ENCODE results near the gene DENND6B.
"Not testable (repeated sequence)": the region's sequence is repeated elsewhere in the genome, so short reads cannot be mapped to it uniquely, and the experiment has no call there.

Gene DENND6B, protein sequence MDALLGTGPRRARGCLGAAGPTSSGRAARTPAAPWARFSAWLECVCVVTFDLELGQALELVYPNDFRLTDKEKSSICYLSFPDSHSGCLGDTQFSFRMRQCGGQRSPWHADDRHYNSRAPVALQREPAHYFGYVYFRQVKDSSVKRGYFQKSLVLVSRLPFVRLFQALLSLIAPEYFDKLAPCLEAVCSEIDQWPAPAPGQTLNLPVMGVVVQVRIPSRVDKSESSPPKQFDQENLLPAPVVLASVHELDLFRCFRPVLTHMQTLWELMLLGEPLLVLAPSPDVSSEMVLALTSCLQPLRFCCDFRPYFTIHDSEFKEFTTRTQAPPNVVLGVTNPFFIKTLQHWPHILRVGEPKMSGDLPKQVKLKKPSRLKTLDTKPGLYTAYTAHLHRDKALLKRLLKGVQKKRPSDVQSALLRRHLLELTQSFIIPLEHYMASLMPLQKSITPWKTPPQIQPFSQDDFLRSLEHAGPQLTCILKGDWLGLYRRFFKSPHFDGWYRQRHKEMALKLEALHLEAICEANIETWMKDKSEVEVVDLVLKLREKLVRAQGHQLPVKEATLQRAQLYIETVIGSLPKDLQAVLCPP

DNA sequence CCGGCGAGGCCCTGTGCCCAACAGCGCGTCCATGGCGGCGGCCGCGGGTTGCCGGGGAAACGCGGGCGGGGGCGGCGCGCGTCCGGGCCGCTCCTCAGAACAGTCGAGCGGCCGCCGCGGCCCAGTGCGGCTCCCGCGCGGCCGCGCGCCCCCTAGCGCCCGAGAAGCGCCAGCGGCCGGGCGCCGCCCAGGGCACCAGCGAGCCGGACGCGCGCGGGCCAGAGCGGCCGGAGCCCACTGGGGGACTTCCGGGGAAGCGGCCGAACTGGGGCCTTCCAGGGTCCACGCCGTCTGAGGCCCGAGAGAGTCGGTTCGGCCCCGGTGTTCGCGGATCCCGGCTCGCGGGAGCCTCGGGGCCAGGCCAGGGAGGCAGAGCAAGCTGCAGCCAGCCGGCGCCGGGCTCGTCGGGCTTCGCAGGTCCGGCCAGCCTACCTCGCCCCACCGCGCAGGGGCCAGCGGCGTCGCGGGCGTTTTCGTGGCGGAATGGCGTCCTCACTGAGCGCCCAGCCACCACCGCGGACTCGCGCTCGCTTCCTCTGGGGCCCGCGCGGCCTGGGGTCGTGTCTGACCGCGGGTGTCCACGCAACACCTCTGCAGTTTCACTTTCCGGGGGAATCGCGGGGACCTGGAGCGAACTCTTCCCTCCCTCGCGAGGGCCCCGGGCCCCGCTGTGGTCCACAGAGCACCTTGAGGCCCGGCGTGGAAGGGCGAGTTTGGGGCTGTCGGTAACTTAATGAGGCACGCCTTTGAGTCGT, at the start of gene DENND6B:
TSS of gene DENND6B (minus strand) at position 57 of the 755 bp plus-strand sequence. CDS start at position 33, 24 bp downstream.
- peak; percentile 30 for DNase-seq

DNA sequence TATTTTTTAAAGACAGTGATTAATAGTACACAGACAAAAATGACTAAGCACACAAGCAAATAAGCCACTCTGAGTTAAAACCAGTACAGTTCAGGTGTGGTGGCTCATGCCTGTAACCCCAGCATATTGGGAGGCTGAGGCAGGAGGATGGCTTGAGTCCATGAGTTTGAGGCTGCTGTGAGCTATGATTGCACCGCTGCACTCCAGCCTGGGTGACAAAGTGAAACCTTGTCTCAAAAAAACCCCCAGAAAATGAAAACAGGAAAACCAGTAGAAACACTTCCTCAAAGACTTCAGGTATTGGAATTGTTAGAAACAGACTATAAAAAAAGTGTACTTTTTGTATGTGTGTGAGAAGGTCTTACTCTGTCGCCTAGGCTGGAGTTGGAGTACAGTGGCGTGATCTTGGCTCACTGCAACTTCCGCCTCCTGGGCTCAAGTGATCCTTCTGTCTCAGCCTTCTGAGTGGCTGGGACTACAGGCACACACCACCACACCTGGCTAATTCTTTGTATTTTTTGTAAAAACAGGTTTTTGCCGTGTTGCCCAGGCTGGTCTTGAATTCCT, 49.4 kb upstream of the DENND6B start:
- no peak for DNase-seq

DNA sequence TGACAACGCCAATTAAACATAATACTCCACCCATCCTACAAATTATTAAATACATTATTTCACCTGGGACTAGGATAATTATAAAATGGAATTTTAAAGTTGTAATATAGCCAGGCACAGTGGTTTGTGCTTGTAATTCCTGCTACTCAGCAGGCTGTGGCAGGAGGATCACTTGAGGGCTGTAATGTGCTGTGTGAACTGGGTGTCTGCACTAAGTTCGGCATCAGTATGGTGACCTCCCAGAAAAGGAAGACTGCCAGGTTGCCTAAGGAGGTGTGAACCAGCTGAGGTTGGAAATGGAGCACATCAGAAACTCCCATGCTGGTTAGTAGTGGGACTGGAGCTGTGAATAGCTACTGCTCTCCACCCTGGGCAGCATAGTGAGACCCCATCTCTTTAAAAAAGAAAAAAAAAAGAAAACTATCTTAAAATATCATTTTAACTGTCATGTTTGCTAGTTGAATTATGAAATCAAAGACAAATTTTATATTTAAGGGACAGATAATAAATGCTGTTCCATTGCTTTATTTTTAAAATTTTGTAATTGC, 44.4 kb upstream of the DENND6B start:
- DNase-seq = no peak

DNA sequence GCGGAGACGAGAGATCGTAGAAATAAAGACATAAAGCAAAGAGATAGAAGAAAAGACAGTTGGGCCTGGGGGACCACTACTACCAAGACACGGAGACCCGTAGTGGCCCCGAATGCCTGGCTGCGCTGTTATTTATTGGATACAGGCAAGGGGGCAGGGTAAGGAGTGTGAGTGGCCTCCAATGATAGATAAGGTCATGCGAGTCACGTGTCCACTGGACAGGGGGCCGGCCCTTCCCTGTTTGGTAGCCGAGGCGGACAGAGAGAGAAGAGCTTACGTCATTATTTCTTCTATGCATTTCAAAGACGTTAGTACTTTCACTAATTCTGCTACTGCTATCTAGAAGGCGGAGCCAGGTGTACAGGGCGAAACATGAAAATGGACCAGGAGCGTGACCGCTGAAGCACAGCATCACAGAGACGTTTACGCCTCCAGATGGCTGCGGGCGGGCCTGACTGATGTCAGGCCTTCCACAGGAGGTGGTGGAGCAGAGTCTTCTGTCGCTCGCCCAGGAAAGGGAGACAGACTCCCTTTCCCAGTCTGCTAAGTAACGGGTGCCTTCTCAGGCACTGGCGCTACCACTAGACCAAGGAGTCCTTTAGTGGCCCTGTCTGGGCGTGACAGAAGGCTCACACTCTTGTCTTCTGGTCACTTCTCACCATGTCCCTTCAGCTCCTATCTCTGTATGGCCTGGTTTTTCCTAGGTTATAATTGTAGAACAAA, 41.1 kb upstream of the DENND6B start:
- DNase-seq = no peak

DNA sequence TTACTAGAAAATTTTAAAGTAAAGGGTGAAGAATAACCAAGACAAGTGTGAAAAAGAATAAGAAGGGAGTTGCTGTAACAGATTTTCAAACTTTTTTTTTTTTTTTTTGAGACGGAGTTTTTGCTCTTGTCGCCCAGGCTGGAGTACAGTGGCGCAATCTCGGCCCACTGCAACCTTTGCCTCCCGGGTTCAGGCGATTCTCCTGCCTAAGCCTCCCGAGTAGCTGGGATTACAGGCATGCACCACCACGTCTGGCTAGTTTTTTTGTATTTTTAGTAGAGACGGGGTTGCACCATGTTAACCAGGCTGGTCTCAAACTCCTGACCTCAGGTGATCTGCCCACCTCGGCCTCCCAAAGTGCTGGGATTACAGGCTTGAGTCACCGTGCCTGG, 37.0 kb upstream of the DENND6B start:
- DNase-seq = not testable (repeated sequence)

DNA sequence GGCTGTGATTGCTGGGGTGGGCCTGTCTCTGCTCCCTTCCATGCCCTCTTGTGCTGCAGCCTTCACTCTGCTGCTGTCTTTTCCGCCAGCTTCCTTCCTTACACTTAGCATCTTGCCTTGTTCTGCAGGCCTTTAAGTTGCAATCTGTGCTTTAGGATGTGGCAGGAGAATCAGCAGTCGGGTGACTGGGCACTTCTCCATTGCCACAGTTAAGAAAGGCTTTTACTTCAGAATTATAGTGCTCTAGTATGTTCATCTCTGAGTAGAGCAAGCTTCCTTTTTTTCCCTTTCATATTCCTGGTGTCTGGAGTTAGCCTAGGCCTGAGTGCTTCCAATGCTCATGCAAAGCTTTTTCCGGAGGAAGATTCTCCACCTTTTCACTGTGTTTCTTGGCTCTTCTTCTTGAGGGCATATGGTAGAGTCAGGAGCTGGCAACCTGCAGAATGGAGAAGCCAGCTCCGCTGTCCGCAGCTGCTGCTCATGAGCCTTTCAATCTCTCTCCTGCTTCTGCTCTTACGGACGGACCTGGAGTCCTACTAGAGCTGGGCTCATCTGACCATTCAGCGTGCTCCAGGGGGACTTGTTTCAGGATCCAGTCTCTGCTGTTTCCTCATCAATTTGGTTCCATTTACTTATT, 36.5 kb upstream of the DENND6B start:
- DNase-seq = no peak

DNA sequence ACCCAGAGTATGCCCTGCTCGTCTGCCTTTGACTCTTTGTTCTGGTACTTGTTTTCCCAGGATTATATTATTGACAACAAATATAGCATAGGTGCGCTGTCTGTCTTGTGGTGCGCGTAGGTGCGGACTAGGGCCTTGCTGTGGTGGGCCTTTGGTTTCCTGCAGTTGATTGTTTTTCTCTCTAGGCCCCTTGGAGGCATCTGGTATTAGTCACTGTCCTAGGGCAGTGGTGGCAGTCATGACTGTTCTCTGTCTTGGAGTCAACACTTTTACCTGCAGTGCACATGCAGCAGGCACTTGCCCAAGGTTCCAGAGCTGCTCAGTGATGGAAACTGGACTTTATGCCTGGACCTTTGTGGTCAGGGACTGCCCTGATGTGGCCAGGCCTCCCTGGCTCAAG, 34.9 kb upstream of the DENND6B start:
- no peak for DNase-seq

DNA sequence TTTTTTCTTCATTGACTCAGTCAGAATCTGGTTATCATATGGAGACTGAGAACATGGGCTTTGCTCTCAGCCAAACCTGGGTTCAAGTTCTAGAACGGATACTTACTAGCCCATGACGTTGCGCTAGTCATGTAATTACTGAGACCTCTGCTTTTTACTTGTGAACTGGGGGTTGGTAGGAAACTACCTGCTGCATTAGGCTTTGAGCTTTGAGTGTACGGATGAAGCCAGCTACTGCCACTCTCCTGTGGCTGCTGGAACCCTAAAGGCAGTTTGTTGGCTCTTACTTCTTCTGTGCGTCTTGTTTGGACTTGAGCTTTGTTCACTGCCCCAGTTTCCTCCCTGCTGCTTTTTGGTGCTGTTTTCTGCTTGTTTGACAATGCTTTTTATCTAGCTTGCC, 34.4 kb upstream of the DENND6B start:
- DNase-seq = no peak

DNA sequence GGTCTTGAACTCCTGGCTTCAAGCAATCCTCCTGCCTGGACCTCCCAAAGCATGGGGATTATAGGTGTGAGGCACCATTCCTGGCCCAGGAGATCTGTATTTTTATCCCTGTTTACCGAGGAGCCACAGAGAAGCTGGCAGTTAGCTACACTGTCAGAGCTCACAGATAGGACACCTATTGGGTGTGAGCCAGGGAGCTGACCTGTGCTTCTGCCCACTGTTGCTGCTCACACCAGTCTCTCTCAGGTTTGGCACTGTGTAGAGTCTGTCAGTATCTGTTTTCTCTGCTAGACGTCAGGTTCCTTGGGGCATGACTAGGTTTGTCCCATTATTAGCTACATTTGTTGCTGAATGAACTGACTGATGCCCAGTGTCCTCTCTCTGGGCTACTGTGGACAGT, 33.8 kb upstream of the DENND6B start:
- no peak for DNase-seq

DNA sequence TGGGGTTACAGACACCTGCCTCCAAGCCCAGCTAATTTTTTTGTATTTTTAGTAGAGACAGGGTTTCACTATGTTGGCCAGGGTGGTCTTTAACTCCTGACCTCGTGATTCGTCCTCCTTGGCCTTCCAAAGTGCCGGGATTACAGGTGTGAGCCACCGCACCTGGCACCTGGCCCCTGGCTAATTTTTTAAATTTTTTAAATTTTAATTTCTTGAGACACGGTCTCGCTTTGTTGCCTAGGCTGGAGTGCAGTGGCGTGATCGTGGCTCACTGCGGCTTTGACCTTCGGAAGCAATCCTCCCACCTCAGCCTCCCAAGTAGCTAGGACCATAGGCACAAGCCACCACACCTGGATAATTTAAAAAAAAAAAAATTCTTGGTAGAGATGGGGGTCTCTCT, 30.9 kb upstream of the DENND6B start:
- no peak for DNase-seq

DNA sequence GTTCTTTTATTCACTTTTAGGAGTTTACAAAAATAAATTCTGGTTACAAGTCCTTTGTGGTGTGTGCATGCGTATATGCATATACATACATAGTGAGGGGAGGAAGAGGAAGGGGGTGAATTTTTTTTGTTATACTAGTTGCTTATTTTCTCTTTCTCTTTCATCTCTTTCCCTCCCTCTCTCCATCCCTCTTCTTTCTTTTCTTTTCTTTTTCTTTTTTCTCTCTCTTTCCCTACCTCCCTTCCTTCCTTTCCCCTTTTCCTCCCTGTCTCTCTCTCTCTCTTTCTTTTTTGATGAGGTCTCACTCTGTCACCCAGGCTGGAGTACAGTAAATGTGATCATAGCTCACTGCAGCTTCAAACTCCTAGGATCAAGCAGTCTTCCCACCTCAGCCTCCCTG, 30.4 kb upstream of the DENND6B start:
- DNase-seq = no peak

DNA sequence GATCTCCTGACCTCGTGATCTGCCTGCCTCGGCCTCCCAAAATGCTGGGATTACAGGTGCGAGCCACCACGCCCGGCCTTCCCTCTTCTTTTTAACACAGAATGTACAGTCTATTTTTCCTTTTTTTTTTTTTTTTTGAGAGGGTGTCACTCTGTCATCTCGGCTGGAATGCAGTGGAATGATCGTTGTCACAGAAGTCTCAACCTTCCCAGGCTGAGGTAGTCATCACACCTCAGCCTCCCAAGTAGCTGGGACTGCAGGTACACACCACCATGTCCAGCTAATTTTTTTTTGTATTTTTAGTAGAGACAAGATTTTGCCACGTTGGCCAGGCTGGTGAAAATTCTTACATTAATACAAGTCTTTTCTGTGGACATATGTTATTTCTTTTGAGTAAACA, 29.4 kb upstream of the DENND6B start:
- DNase-seq = no peak

DNA sequence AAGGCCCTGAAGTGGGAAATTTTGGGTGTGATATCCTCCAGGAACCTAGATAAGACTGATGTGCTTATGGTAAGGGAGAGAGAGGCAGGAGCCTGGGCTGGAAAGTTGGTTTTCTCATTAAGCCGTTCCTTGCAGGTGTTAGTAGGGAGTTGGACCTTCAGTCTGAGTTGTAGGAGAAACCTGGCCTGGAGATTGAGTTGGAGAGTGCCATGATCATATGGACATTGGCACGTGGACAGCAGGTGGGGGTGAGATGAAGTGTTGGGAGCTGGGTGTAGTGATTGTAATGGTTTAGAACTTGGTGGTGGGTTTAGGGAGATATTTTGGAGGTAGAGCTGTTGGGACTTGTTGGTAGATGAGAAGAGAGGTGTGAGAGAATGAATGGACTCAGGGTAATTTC, 21.2 kb upstream of the DENND6B start:
- no peak for DNase-seq

DNA sequence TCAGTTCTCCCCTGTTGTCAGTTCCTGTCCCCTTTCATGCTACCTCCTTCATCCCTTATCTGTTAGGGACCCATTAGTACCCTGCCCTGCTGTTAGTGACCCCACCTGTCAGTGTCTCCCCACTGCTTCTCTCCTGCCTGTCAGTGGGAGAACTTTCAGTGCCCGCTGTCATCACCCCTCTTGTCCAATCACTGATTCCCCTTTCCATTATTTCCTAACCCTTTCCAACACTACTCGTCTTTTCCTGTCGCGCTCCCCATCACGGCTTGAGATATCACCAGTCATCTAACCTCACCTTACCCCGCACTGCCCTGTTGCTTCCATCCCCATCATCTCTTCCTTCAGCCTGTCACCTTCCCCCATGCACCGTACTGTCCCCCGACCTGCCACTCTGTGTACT, 20.3 kb upstream of the DENND6B start:
- DNase-seq = no peak

DNA sequence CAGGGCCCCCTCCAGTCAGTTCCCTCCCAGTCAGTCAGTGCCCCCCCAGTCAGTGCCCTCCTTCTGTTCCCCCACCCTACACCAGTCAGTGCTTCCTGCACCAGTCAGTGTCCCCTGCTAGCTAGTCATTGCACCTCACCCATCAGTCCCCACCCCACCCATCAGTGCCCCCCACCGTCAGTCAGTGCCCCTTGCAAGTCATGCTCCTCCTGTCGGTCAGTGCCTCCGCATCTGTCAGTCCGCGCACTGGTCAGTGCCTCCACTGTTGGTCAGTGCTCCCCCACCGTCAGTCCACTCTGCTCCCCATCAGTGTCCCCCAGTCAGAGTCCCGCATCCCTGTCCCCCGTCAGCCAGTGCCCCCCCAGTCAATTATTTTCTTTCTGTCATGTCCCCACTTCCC, 19.7 kb upstream of the DENND6B start:
- no peak for DNase-seq

DNA sequence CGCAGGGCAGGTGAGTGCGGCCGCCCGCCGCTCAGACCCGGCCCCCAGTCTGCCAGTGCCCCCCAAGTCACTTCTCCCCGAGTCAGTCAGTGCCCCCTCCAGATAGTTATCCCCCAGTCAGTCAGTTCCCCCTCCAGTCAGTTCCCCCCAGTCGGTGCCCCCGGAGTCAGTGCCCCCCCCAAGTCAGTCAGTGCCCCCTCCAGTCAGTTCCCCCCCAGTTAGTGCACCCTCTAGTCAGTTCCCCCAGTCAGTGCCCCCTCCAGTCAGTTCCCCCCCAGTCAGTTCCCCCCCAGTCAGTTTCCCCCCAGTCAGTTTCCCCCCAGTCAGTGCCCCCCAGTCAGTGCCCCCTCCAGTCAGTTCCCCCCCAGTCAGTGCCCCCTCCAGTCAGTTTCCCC, 16.7 kb upstream of the DENND6B start:
- DNase-seq = no peak

DNA sequence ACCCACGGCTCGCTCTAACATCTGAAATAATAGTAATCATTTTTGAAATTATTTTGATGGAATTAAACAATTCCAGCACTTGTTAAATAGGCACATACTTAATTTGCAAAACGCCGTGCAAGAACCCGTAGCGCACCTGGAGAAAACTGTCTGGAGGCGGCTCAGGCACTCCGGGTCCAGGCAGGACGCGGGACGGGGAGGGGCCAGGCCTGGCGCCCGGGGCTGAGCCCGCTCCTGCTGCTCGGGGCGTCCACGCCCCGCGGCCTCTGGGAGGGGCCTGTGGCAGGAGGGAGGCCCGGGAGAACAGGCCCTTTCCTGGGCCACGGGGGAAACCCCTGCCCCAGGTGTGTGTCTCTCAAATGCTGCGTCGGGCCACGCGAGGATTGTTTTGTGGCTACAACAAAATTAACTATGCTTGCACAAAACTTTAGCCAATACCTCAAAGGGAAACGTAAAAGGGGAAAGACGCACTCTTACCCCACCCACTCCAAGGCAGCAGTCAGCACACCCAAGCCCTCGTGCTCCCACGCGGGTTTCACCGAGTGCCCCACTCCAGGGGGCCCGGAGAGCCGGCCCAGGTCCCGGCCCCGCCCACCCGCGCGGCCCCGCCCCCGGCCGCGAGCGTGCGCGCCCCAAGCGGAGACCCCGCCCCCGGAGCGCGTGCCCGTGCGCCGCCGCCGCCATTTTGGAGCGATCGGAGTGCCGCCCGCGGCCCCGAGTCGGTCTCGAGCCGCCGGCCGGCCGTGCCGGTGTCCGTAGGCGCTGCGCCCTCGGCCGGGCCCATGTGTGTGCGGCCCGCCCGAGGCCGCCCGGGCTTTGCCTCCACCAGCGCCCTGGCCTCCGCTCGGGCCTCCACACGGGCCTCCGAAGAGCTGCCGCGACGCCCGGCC, 16.1 kb upstream of the DENND6B start, which contains the start of gene PPP6R2:
TSS of gene PPP6R2 (plus strand) at position 677 of the 890 bp plus-strand sequence. CDS start 50,582 bp downstream, outside the sequence.
- no peak for DNase-seq

DNA sequence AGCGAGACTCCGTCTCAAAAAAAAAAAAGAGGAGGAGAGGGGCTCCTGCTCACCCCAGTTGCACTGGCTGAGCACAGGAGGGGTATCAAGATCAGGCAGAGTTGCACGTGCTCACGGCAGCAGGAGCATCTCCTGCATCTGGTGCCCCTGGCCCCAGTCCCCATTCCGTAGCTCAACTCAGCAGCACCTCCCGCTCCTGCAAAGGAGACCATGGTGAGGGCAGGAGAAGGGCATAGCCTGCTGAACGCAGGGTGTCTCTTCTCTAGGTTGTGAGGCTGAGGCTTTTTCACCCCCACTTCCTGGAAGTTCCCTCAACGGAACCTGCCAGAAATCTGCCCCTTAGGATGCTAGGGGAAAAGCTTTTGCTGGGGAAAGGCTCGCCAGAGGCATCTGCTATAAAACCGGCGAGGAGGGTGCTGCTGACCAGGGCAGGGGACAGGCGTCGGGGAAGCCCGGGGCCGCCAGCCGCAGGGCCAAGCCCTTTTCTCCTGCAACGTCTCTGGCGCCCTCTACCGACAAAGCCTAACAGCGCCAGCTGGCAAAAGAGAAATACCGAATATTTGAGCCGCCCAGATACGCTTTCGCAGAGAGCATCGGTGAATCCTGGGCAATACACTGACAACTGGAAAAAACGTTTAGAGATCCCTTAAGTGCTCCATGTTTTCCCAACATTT, 15.3 kb upstream of the DENND6B start:
- peak; percentile 56 for DNase-seq

DNA sequence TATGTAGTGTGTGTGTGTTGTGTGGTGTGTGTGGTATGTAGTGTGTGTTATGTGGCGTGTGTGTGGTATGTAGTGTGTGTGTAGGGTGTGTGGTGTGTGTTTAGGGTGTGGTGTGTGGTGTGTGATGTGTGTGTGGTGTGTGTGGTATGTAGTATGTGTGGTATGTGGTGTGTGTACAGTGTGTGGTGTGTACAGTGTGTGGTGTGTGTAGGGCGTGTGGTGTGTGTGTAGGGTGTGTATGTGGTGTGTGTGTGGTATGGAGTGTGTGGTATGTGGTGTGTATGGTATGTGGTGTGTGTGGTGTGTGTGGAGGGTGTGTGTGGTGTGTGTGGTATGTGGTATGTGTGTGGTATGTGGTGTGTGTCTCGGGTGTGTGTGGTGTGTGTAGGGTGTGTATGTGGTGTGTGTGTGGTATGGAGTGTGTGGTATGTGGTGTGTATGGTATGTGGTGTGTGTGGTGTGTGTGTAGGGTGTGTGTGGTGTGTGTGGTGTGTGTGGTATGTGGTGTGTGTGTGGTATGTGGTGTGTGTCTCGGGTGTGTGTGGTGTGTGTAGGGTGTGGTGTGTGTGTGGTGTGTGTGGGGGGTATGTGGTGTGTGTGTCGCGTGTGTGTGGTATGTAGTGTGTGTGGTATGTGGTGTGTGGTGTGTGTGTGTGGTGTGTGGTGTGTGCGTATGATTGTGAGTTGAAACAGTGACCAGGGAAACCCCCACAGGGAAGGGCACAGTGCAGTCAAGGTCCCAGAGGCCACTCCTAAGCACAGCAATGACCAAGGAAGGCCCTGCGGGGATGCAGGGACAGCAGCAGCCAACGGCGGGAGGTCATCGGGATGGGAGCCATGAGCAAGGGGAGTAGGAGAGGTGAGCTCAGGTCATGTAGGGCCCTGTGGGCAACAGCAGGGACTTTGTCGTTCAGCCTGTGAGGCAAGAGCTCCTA, 13.4 kb upstream of the DENND6B start:
- no peak for DNase-seq

Measured in GF-D8 (cell line).